GM18508 (cell line): ENCODE measurements around the gene CDCP1.

Experiments used
- ATAC-seq: cut with Tn5 transposase; IDR thresholded peaks from one replicate; pipeline ENCODE4 v1.9.1; 2021; ENCODE audit warnings: moderate number of reproducible peaks; ENCODE audit not compliant: insufficient read depth, unreplicated experiment

Gene CDCP1, protein sequence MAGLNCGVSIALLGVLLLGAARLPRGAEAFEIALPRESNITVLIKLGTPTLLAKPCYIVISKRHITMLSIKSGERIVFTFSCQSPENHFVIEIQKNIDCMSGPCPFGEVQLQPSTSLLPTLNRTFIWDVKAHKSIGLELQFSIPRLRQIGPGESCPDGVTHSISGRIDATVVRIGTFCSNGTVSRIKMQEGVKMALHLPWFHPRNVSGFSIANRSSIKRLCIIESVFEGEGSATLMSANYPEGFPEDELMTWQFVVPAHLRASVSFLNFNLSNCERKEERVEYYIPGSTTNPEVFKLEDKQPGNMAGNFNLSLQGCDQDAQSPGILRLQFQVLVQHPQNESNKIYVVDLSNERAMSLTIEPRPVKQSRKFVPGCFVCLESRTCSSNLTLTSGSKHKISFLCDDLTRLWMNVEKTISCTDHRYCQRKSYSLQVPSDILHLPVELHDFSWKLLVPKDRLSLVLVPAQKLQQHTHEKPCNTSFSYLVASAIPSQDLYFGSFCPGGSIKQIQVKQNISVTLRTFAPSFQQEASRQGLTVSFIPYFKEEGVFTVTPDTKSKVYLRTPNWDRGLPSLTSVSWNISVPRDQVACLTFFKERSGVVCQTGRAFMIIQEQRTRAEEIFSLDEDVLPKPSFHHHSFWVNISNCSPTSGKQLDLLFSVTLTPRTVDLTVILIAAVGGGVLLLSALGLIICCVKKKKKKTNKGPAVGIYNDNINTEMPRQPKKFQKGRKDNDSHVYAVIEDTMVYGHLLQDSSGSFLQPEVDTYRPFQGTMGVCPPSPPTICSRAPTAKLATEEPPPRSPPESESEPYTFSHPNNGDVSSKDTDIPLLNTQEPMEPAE

DNA sequence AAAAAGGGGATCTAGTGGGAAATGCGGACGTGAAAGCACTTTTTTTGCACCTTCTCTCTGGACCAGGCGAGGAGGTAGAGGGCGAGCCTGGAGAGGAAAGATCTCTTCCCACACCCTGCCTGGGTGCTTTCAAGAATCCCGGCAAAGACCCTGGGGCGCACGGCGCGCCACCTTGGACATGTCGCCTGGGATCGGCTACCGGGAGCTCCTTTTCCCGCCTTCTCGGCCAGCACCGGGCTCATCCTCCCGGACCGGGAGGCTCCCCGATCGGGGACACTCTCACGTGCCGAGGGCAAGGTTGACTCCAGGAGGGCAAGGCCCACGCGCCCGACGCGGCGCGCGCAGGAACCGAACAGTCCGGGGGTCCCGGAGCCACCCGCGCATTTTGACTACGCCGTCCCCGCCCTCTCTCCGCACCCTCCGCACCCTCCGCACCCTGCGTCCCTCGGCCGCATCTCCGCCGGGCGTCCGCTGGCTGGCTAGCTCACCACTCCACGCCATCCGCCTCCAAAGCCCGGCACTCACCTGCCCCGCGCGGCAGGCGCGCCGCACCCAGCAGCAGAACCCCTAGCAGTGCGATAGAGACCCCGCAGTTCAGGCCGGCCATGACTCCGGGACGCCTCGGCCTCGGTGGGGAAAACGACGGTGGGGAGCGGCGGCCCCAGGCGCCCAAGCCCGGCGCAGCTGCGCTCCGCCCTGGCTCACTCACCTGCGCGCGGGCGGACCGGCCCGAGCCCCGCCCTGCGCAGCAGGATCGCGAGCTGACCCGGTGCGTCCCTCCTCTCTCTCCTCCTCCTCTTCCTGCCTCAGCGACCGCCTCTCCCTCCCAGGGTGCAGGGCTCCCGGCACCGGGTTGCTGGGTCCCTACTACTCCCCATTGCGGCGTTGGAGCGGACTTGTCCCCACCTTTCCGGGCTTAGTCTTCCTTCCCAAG, at the start of gene CDCP1:
Gene CDCP1 (minus strand): TSS at position 698 of the 934 bp plus-strand sequence. CDS start 91 bp downstream, at position 607.
- ATAC-seq: no peak

DNA sequence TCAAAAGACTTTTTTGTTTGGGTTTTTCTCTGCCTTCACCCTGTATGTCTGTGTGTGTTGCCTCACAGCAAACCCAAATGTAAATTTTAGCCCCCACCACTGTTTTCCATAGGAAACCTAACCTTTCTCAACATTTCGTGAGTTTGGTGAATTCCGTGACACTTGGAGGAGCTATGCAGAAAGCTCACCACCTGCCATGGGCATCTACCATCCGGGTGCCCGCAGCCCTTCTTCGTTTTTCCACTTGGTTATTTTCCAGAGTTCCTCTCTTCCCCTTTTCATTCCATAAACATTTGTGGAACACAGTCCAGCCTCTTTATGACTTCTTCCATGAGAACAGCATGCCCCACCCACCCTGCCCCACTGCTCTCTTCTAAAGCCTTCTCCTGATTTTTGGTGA, 48.6 kb upstream of the CDCP1 start:
- no peak for ATAC-seq

DNA sequence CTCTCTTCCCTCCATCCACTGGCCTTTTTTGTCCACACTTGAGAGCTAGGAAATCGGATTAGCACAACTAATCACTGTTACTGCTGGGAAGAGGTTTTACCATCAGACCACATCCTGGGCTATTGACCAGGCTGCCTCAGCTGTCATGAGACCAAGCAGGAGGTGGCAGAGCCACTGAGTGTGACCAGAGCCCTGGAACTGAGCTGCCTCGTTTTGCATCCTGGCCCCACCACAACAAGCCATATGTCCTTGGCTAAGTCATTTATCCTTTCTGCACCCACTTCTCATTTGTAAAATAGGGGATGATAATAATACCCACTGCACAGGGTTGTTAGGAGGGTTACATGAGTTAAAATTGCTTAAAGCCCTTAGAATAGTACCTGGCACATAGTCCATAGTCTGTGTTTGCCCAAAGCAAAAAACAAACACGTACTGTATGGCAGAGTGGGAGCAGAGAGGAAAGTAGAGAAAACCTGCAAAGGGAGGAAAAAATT, 45.8 kb upstream of the CDCP1 start:
- ATAC-seq: no peak

DNA sequence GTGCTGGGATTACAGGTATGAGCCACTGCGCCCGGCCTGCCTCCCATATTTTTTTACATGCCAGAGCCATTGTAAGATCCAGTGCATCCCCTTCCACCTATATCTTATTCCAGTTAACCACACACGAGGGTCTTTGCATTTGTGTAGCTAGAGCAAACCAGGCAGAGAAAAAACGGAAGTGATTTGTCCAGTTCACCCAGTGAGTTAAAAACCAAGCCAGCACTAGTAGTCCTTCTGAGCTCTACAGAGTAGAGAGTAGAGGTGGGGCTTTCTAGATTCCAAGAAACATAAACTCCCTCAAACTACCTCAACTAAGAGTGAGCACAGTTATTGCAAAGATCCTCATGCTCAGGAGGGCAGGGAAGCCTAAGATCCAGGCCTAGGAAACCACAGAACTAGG, 45.2 kb upstream of the CDCP1 start:
- ATAC-seq: no peak

DNA sequence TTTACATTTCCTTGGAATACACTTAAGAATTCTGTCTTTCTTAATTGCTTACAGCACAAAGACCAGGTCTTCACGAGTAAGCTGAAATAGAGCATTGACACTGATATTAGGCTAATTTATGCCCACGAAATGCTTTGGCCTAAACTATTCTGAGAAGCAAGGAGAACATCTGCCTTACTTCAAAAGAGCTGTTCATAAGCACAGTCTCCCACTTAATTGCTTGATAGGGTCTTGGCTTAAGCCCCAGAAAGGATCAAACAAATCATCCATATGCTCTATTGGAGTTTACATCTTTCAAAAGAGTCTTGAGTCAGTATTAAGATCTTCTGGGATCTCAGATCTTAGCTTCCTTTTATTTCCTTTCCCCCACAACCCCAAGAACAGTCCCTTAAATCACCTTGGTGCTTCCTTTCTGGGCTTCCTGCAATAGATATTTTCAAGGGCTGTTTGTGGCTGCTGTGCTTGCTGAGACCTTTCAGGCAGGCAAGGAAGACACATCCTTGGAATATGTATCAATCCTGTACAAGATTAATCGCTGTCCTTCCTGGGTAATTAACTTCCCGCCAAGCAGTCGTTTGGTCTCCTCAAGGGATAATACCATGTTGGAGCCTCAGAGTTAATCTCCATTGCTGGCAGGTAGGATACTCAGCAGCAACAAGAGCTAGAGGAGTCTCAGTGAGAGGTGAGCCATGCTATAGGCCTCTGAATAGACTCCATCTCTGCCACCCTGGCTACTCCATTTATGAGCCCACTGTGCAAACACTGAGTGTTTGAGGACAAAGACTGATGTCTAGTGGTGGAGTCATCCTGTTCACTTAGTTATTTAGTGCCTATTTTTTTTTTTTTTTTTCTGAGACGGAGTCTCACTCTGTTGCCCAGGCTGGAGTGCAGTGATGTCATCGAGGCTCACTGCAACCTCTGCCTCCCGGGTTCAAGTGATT, 42.8 kb upstream of the CDCP1 start:
- ATAC-seq: no peak

DNA sequence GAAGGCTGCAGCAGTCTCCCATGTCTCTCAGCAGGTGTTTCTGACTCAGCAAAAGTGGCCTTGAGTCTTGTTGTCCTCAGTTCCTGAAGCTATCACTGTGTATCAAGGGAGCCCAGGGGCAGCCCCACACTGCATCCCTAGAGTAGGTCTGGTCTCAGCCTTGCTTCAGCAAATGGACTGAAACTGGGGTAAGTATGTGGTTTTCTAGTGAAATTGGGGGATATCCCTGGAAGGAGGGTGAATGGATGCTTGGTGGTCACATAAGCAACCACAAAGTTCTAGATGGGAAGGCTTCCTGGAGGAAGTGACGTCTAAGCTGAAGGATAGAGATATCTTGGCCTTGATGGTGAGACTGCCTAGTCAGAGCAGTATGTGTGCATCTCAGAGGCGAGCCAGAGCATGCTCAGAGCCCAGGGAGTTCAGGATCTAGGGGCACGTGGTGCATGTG, 41.5 kb upstream of the CDCP1 start:
- ATAC-seq: no peak

DNA sequence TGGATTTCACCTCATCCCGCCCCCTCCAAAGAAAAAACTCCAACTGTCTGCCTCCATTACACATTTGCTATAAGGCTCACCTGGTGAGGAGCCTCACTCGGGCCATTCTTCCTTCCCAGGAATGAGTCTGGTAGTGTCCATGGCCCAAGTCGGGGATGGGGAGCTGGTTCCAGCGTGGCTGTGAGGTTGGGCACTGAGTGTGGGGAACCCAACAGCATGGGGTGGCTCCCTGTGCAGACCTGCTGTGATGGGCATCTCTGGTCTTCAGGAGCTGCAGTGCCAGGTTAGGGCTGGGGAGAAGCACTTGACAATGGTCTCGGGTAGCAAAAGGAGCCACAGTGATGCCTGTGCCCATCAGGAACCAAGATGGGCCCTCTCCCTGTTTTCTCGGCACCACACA, 40.7 kb upstream of the CDCP1 start:
- ATAC-seq: no peak

DNA sequence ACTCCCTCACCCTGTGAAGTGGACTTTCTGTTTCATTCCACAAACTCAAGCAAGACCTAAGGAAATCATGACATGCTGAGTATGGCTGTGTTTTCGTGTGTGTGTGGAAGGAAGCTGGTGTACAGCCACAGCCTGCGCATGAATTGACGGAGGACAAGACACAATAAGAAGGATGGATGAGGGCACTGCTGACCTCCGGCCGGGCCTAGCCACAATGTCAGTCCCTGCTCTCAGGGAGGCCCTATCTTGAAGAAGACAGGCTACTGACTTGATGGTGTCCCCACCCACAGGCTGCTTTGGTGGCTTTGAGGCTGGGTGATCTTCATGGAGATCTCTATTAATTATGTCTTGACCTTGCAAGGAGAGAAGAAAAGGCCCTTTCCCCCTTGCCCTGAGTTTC, 39.3 kb upstream of the CDCP1 start:
- no peak for ATAC-seq

DNA sequence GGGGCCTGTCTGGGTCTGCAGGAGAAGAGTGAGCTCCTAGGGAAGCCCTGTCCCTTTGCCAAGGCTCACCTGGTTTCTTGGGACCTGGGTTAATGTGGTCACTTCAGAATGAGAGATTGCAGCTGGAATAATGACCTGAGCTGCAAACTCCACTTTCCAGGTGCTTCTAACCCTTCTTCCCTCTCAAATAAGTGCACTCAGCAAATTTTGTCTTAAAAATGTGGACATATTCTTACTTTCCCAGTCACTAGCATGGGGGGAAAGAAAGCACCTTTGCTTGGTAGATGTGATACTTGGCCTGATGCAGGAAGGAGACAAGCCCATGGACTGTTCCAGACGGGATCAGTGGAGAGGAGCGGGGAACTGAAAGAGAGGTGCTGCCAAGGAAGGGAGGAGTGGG, 38.9 kb upstream of the CDCP1 start:
- no peak for ATAC-seq

DNA sequence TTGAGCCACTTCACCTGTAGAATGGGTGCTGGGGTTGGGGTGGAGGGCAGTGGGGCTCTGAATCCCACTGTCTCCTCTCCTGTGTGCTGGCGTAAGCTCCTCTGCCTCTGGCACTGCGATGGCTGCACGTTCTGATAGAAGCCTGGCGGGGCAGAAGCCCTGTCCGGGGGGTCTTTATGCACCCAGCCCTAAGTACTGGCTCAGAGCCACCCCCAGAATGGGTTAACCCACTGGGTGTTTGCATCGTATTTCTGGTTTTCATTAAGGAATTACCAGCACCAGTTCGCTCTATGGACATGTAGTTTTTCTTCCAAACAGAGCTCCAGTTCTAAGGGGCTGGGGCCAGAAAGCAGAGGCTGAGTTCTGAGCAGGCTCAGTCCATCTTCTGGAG, 37.7 kb upstream of the CDCP1 start:
- no peak for ATAC-seq

DNA sequence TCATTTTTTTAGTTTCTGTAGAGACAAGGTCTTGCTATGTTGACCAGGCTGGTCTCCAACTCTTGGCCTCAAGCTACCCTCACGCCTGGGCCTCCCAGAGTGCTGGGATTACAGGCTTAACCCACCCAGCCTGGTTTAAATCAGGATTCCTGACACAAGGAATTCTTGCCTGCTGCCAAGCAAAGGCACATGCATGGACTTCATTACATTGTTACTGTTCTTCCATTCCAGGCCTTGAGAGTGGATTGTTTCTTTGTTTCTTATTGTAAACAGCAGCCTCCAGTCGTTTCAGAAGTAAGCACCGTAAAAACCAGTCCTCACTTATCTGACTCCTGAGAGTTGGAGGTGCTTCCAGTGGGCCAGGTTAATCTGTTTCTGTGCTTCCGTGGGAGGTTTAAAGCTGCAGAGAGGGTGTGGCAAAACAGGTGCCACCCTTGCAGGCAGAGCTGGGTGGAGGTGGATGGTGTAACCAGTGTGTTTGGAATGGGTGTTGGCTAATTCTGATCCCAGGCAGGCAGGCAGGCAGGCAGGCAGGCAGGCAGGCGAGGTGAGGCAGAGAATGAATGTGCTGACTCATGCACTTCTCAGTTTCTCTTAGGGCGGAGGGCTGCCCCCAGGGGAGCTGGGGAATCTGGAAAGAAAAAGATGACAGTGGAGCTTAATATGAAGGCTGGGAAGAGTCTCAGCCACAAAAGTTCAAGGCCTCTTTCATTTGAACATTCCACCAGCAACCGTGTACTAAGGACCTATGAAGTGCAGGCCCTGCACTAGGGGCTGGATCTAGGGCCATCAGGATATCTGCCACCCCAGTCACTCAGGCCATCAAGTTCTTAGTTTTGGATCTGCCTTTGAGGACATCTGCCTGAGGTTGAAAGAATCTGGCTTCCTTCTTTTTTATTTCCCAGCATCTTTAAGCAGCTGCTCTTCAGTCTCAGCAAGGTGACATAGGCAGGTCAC, 37.0 kb upstream of the CDCP1 start:
- ATAC-seq: no peak

DNA sequence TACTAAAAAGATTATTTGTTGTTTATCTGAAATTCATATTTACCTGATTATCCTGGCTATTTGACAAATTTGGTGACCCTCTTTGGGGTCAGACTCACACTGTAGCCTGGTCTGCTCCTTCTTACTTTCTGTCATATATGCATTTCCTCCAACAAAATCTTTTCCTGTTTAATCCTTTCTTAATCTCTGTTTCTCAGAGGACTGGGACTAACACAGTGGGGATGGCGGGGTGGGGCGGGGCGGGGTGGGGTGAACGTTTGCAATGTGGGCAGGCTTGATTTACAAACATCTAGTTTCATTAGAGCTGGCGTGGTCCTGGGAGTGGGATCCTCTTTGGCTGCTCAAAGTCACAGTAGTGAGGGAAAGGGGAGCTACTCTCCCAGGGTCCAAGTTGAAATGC, 35.3 kb upstream of the CDCP1 start:
- no peak for ATAC-seq

DNA sequence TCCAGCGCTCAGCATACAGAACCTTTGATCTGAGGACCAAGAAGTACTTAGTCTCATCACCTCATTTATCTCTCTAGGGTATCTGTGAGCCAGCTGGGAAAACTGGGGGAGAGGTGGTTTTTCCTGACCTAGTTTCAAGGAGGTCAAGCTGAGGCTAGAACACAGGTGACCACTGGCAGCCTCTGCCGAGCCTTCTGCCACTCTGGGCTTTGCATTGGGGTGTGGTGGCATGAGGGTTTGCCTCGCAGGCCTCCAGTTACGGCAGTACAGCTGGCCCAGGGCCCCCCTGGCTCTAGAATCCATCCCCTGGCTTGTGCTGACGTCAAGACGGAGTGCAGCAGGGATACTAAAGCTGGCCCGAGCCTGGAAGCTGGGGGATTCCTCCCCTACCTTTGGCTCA, 34.7 kb upstream of the CDCP1 start:
- no peak for ATAC-seq

DNA sequence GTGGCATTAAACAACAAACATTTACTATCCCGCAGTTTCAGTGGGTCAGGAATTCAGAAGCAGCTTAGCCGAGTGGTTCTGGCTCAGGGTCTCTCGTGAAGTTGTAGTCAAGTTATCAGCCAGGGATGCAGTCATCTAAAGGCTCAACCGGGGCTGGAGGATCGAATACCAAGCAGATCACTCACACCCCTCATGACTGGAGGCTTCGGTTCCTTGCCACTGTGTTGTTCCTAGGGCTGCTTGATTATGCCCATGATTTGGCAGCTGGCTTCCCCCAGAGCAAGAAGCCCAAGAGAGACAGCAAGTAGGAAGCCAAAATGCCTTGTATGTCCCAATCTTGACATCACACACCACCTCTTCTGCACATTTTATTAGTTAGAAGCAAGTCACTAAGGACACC, 33.9 kb upstream of the CDCP1 start:
- no peak for ATAC-seq

DNA sequence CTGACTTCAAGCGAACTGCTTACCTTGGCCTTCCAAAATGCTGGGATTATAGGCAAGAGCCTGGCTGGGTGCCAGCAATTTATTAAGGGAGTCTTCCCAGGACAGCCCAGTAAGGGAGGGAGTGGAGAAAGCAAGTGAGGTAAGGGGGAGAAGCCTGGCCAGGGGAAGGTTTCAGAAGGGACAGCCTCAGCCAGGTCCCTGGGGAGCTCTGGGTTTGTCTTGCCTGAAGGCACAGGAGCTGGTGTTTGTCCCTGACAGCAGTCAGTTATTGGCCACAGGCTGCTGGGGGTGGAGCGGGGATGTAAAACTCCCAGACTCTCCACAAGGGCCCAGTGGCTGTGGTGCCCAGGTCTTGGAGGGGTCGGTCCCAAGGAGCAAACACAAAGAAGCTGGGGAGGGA, 33.0 kb upstream of the CDCP1 start:
- ATAC-seq: no peak

DNA sequence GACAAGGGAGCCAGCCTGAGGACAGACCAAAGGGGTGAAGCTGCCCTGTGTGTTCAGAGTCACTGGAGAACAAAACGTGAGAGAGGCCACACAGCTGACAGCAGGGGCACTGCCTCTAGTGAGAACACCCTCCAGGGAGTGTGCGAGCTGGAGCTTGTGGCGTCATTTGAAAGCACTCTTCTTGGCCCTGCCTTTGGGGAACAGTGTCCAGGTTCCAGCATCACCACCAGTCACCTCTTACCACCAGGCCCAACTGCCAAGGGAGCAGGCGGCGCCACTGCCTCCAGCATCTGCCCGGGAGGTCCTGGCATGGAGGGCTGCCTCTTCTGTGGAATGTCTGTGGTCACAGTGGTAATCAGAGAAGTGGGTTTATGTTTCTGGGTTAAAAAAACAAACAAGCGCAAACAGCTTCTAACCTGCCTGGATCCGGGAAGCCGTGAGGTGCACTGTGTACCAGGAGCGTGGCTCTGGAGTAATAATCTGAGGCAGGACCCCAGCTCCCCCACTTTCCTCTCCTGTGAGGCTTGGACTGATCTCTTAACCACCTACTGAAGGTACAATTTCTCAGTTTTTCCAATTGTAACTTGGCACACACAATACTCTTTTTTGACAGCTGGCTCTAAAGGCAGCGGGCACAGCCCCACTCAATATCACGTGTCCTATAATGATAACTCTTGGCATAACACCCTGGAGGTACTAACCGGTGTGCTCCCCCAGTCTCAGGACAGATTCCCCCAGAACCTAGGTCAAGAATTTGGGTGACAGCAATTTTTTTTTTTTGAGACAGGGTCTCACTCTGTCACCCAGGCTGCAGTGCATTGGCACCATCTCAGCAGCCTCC, 32.2 kb upstream of the CDCP1 start:
- no peak for ATAC-seq

DNA sequence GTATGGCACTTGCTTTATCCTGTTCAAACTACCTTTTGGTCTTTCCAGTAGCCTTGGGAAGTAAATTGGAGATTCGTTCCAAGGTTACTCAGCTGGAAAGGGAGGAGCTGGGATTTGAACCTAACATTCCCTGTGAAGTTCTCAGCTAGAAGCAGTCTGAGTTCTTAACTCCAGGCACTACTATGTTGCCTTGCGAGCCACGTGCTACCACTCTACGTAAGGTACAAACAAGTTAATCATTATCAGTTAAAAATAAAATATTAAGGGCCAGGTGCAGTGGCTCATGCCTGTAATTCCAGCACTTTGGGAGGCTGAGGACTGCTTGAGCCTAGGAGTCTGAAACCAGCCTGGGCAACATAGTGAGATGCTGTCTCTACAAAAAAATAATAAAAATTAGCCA, 30.7 kb upstream of the CDCP1 start:
- ATAC-seq: no peak
